Hepatocyte (in vitro differentiated cells): Measurements from ENCODE around the gene MXD4. TPM values are rescaled to one million over a fixed set of nuclear protein-coding genes. Genes with fewer than 3 reads are reported as not detected.

Experiments
- DNase-seq: peaks from one replicate; pipeline ENCODE4 v3.0.0-alpha.2; 2016; ENCODE audit warnings: low spot score
- H2AFZ ChIP-seq: fragments of 200-600 bp; sonication (generic); 2 replicates; pipeline ENCODE4 v1.6.0; 2016; ENCODE audit warnings: antibody characterized with exemption, mild to moderate bottlenecking
- H3K27ac ChIP-seq: fragments of 200-600 bp; sonication (generic); 2 replicates; pipeline ENCODE4 v1.5.1; 2016; ENCODE audit warnings: mild to moderate bottlenecking
- H3K27me3 ChIP-seq: fragments of 200-600 bp; sonication (generic); 2 replicates; pipeline ENCODE4 v1.6.1; 2016
- H3K36me3 ChIP-seq: fragments of 200-600 bp; sonication (generic); replicated peaks from 2 replicates; pipeline ENCODE4 v1.5.1; 2016; ENCODE audit warnings: low read depth; ENCODE audit not compliant: insufficient read depth
- H3K4me1 ChIP-seq: fragments of 200-600 bp; sonication (generic); 2 replicates; pipeline ENCODE4 v1.5.1; 2016; ENCODE audit warnings: mild to moderate bottlenecking, moderate library complexity; ENCODE audit not compliant: insufficient read depth
- H3K4me2 ChIP-seq: fragments of 200-600 bp; sonication (generic); 2 replicates; pipeline ENCODE4 v1.6.0; 2016
- H3K4me3 ChIP-seq: fragments of 200-600 bp; sonication (generic); 2 replicates; pipeline ENCODE4 v1.5.1; 2016; ENCODE audit warnings: mild to moderate bottlenecking
- H3K79me2 ChIP-seq: fragments of 200-600 bp; sonication (generic); 2 replicates; pipeline ENCODE4 v1.6.0; 2017; ENCODE audit warnings: mild to moderate bottlenecking
- H3K9me2 ChIP-seq: fragments of 200-600 bp; sonication (generic); replicated peaks from 2 replicates; pipeline ENCODE4 v1.6.0; 2017; ENCODE audit warnings: mild to moderate bottlenecking; ENCODE audit not compliant: insufficient read depth
- H3K9me3 ChIP-seq: fragments of 200-600 bp; sonication (generic); 2 replicates; pipeline ENCODE4 v1.5.1; 2016; ENCODE audit warnings: low read depth, mild to moderate bottlenecking
- H4K20me1 ChIP-seq: fragments of 200-600 bp; sonication (generic); 2 replicates; pipeline ENCODE4 v1.6.0; 2016; ENCODE audit warnings: mild to moderate bottlenecking; ENCODE audit not compliant: insufficient read depth, poor library complexity, severe bottlenecking
- EZH2 ChIP-seq: fragments of 200-600 bp; sonication (generic); IDR thresholded peaks from 2 replicates; pipeline ENCODE4 v1.6.1; 2016; ENCODE audit warnings: antibody characterized with exemption, mild to moderate bottlenecking, borderline replicate concordance
- EZH2phosphoT487 ChIP-seq: fragments of 200-600 bp; sonication (generic); IDR thresholded peaks from one replicate; pipeline ENCODE4 v1.6.1; 2018; ENCODE audit warnings: antibody characterized with exemption, mild to moderate bottlenecking, low read depth, moderate library complexity; ENCODE audit not compliant: unreplicated experiment, severe bottlenecking
- WGBS: methylation state at CpG from one replicate; pipeline ENCODE4 v1.1.6; 2016; ENCODE audit warnings: low lambda C conversion rate; ENCODE audit errors: missing lambda C conversion rate; 5-methylcytosine and 5-hydroxymethylcytosine counted together
- polyA plus RNA-seq: library from polyadenylated mRNA; unstranded; fragments of >200 nt; fragmentation: Nextera tagmentation; extraction: Ambion mirVana; gene quantifications from 2 replicates; pipeline ENCODE4 v1.2.1, GENCODE V29; 2016
- total RNA-seq: library from RNA; depleted of rRNA; stranded (reverse); fragments of >200 nt; gene quantifications from 2 replicates; pipeline ENCODE4 v1.2.3, GENCODE V29; 2014
- TF ChIP-seq, protein P1 (sequence below): fragments of 200-600 bp; sonication (generic); IDR thresholded peaks from 2 replicates; pipeline ENCODE4 v1.5.1; 2016; ENCODE audit warnings: antibody characterized with exemption, mild to moderate bottlenecking; ENCODE audit not compliant: poor library complexity

MXD4 gene
- total and polyA plus RNA-seq, 2 experiments from 2014 or later: 56.7 to 127 TPM

- Histone ChIP-seq H3K4me1 (no peaks in the 10 kb centered on the region), H4K20me1 (no peaks in the 10 kb centered on the region), H3K27ac (no peak overlapping the region), H3K27me3 (no peaks in the 10 kb centered on the region), H3K9me3 (no peaks in the 10 kb centered on the region), H2AFZ (no peak overlapping the region), H3K79me2 (no peaks in the 10 kb centered on the region), H3K4me2 (no peak overlapping the region), H3K4me3 (no peak overlapping the region), H3K9me2 (no peaks in the 10 kb centered on the region), H3K36me3 (no peaks in the 10 kb centered on the region)
- WGBS: 94% methylated on average over 41 of the region's 41 CpGs
- no peak for DNase-seq
- TF ChIP-seq EZH2: no peak
- no peak for TF ChIP-seq EZH2phosphoT487
- TF ChIP-seq, protein P1, sequence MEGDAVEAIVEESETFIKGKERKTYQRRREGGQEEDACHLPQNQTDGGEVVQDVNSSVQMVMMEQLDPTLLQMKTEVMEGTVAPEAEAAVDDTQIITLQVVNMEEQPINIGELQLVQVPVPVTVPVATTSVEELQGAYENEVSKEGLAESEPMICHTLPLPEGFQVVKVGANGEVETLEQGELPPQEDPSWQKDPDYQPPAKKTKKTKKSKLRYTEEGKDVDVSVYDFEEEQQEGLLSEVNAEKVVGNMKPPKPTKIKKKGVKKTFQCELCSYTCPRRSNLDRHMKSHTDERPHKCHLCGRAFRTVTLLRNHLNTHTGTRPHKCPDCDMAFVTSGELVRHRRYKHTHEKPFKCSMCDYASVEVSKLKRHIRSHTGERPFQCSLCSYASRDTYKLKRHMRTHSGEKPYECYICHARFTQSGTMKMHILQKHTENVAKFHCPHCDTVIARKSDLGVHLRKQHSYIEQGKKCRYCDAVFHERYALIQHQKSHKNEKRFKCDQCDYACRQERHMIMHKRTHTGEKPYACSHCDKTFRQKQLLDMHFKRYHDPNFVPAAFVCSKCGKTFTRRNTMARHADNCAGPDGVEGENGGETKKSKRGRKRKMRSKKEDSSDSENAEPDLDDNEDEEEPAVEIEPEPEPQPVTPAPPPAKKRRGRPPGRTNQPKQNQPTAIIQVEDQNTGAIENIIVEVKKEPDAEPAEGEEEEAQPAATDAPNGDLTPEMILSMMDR: no peak
These were observed 43.1 kb upstream of the MXD4 start for GRCh38 chr4:2304877-2305561.

GRCh38 chr4:2304321-2304876 lies 42.5 kb upstream of the MXD4 start:
- Histone ChIP-seq H3K79me2 (no peaks in the 10 kb centered on the region), H3K4me2 (no peak overlapping the region), H3K4me3 (no peak overlapping the region), H3K36me3 (no peaks in the 10 kb centered on the region), H3K27ac (no peak overlapping the region), H3K9me2 (no peaks in the 10 kb centered on the region), H4K20me1 (no peaks in the 10 kb centered on the region), H3K9me3 (no peaks in the 10 kb centered on the region), H3K27me3 (no peaks in the 10 kb centered on the region), H3K4me1 (no peaks in the 10 kb centered on the region), H2AFZ (no peak overlapping the region)
- TF ChIP-seq EZH2phosphoT487 (no peak), EZH2 (no peak)
- TF ChIP-seq, protein P1: no peak
- no peak for DNase-seq
- 91% methylated on average over 32 of the region's 32 CpGs for WGBS

DNA sequence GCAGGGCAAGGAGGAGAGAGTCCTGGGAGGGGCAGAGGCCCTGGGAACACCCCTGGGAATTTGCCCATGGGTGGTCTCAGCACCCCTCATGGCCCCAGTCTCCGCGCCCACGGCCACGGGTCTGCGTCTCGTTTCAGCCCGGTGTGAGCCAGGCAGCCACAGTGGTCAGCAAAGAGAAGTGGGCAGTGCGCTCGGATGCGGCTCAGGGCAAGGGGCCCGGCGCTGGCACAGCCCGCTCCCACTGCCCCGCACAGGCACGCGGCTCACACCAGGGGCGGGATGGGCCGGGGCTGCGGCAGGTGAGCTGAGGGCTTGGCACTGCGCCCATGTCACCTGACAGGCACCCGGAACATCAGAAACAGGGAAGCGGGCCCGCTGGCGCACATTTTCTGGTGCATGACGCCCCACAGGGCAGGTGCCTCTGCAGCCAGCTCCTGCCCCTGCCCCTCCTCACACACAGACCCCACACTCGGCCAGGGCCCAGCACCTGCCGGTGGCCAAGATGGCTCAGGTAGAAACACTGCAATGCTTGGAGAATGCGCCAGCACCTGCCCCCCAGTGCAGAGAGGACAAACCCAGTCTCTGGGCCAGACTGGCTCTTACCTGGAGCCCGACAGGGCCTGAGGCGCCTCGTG lies 41.9 kb upstream of the MXD4 start:
- TF ChIP-seq, protein P1: no peak
- no peak for TF ChIP-seq EZH2
- TF ChIP-seq EZH2phosphoT487: no peak
- 91% methylated on average over 29 of the region's 31 CpGs for WGBS

More for the DNA sequence above, 41.9 kb upstream of the MXD4 start:
- H3K79me2 ChIP-seq: no peaks in the 10 kb centered on the region
- no peak for DNase-seq
- H3K36me3 ChIP-seq: no peaks in the 10 kb centered on the region
- no peaks in the 10 kb centered on the region for H3K4me1 ChIP-seq
- H3K4me3 ChIP-seq: no peak overlapping the region
- no peak overlapping the region for H3K4me2 ChIP-seq
- H4K20me1 ChIP-seq: no peaks in the 10 kb centered on the region
- no peaks in the 10 kb centered on the region for H3K9me3 ChIP-seq
- no peaks in the 10 kb centered on the region for H3K9me2 ChIP-seq
- no peaks in the 10 kb centered on the region for H3K27me3 ChIP-seq
- H2AFZ ChIP-seq: no peak overlapping the region
- no peak overlapping the region for H3K27ac ChIP-seq
